Stimulated activated naive CD8-positive, alpha-beta T cell treated with anti-CD3 and anti-CD28 coated beads, Interleukin-15, Interleukin-2, amounts not matched to agents 100 U/mL and 50 U/mL, for 24 hours (primary cell): Measurements from ENCODE around the gene GOLGA6L10.
"Not testable (repeated sequence)": the region's sequence is repeated elsewhere in the genome, so short reads cannot be mapped to it uniquely, and the experiment has no call there.

Experiments used
- ATAC-seq: fragments of 150-1000 bp; cut with Tn5 transposase; one replicate; pipeline ENCODE4 v1.10.0; 2021
- DNase-seq: peaks from one replicate; pipeline ENCODE4 v3.0.0; 2021

The GOLGA6L10 gene

DNA sequence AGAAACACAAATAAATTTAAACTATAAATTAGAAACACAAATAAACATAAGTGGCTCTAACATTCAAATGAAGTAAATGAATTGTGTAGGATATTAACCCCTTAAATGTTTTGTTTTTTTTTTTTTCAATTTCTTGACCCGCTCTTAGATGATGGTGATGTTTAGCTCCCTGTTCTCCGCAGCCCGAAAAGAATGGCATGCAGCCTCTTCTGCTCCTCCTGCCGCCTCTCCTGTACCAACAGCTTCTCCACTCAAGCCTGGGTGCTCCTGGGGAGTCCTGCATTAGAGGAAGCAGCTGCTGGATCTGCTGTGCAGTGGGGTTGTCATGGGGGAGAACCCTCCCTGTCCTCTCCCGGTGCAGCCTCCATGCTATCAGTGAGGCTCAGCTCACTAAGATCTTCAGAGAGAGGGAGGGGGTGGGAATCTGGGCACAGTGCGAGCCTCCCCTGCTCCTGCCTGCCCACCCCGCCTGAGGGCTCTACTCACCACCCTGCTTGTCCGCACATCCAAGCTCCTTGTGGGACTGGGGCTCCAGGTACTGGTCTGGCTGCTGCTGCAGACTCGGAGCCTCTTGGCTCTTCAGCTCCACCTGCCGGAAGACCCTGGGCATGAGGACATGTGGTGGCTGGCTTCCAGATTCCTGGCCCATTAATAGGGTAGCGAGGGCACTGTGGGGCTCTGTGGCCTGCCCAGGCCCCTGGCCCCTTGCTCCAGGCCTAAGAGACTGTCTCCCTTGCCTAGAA lies 6.5 kb downstream of the GOLGA6L10 start:
- ATAC-seq = not testable (repeated sequence)
- peak; percentile 16 for DNase-seq

DNA sequence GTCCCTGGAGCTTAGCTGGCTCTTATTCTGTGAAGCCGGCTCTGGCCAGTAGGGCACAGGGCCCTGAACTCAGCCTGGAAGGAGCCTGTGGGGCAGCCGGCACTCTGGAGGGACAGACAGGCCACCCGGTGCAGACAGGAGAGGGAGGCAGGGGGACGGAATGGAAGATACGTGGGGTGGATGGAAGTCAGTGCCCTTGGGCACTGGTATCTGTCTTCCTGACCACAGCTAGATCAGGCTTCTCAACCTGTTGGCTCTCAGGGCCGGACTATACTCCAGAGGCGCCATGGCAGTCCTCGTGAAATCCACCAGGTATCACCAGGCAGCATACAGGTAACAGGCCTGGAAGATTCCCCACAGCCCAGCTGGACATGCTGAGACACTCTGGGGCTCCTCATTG lies 10.7 kb downstream of the GOLGA6L10 start:
- DNase-seq, ATAC-seq: not testable (repeated sequence)

GRCh38 chr15:82338053-82338452 lies 11.2 kb downstream of the GOLGA6L10 start:
- DNase-seq, ATAC-seq: not testable (repeated sequence)

- ATAC-seq, DNase-seq: not testable (repeated sequence)
These were observed 12.2 kb downstream of the GOLGA6L10 start for GRCh38 chr15:82337051-82337450.

DNA sequence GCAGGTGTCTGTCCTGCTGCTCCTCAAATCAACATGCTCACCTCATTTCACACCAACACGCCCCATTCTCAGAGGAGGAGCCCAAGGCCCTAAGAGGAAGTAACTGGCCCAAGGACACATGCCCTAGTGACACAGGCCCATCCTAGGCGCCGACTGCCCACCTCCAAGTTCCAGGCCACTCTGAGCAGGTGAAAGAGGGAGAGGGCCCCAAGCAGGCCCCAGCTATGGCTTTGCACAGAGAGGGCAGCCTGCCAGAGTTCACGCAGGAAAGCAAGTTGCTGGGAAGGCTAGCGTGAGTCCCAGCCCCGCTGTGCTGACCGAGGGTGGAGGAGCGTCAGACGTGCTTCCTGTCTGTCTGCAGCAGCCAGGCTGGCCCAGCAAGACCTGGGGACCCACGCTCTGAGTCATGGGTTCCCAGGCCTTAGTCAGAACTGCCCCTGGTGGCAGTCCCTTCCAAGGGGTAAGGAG lies 13.1 kb downstream of the GOLGA6L10 start:
- not testable (repeated sequence) for DNase-seq
- ATAC-seq = peak; percentile 44

- ATAC-seq, DNase-seq: not testable (repeated sequence)
These were observed 14.3 kb downstream of the GOLGA6L10 start for GRCh38 chr15:82335006-82335405.

- not testable (repeated sequence) for ATAC-seq, DNase-seq
These were observed 14.7 kb downstream of the GOLGA6L10 start for GRCh38 chr15:82334554-82334932.

DNA sequence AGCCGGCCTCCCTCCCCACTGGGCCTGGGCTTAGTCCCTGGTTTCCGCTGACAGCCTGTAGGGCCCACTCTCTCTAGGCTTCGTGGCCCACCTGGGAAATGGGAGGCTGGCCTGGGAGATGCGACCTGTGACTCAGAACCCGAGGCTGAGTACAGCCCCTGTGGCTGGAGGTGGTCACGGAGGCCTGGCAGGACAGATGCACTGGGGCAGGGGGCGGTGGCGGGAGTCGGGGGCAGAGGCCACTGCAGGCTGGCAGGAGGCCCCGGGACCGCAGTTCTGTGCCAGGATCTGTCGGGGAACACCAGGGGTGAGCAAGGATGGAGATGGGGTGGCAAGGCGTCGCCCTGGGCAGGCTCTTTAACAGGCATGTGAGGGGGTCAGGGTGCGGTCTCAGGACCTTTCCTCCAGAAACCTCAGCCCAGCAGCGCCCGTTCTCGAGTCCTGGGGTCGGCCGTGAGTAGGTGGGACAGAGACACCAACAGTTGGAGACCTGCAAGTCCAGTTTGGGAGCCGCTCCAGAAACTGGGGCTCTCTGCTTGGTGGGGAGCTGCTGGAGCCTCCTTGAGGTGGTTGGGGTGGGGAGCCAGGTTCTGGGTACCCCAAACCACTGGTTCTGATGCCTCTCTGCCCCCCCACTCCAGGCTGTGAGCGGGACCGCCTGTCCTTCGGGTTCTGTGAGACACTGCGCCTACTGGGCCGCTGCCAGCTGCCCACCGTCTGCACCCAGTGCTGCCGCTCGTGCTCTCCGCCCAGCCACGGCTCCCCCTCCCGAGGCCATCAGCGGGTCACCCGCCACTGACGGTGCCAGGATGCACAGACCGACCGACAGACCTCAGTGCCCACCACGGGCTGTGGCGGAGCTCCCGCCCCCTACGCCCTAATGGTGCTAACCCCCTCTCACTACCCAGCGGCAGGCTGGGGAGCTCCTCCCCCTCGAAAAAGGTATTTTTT lies 15.4 kb downstream of the GOLGA6L10 start:
- ATAC-seq, DNase-seq: not testable (repeated sequence)

- DNase-seq, ATAC-seq: not testable (repeated sequence)
These were observed 16.3 kb downstream of the GOLGA6L10 start for GRCh38 chr15:82332711-82333602.

GRCh38 chr15:82331576-82332304 lies 17.5 kb downstream of the GOLGA6L10 start:
- DNase-seq = not testable (repeated sequence)

DNA sequence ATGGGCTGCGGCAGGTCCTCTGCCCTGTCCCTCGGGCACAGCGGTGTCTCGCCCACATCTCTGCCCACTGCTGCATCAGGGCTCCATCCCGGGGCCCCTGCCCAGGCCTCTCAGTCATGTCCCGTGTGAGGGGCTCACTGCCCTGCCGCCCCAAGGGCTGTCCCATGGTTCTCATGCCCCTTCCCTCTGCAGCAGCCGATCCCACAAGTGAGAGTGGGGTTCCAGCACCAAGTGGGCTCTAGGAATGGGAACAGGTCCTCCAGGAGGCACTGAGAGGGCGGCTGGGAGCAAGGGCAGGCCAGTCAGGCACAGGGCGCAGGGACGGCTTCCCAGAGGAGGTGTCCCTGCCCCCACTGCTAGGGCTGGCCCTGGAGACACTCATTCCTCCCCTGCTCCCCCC lies 18.4 kb downstream of the GOLGA6L10 start:
- ATAC-seq, DNase-seq: not testable (repeated sequence)

More at GRCh38 chr15:82331576-82332304, 17.5 kb downstream of the GOLGA6L10 start:
- not testable (repeated sequence) for ATAC-seq

DNA sequence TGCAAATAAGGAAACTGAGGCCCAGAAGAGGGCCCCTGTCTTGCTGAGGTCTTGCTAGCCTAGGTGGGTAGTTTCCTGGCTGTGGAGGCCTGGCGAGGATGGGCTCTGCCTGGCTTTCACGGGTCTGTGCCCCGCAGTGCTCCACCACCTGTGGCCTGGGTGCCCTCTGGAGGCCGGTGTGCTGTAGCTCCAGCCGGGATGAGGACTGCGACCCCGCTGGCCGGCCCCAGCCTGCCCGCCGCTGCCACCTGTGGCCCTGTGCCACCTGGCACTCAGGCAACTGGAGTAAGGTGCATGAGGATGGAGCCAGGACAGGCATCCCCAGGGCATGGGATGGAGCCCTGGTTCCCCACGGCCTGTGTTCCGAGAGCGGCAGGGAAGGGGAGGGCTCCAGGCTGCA lies 20.2 kb downstream of the GOLGA6L10 start:
- ATAC-seq, DNase-seq: not testable (repeated sequence)

GRCh38 chr15:82327372-82327771 lies 21.9 kb downstream of the GOLGA6L10 start:
- ATAC-seq, DNase-seq: not testable (repeated sequence)

- not testable (repeated sequence) for ATAC-seq, DNase-seq
These were observed 22.4 kb downstream of the GOLGA6L10 start for GRCh38 chr15:82326896-82327295.

GRCh38 chr15:82325646-82326045 lies 23.6 kb downstream of the GOLGA6L10 start:
- ATAC-seq, DNase-seq: not testable (repeated sequence)

- ATAC-seq, DNase-seq: not testable (repeated sequence)
These were observed 24.4 kb downstream of the GOLGA6L10 start for GRCh38 chr15:82324831-82325230.

DNA sequence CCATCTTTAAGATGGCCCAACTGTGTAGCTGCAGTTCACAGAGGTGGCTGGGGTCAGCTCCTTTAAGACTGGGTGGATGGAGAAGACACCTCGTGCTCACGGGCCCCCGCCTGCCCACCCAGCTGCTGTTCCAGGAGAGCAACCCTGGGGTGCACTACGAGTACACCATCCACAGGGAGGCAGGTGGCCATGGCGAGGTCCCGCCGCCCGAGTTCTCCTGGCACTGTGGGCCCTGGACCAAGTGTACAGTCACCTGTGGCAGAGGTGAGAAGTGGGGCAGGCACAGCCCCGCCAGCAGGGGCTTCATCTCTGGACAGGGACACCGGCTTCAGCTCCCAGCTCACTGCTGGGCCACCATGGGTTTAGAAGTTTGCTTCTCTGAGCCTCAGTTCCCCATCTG lies 26.8 kb downstream of the GOLGA6L10 start:
- not testable (repeated sequence) for ATAC-seq, DNase-seq

DNA sequence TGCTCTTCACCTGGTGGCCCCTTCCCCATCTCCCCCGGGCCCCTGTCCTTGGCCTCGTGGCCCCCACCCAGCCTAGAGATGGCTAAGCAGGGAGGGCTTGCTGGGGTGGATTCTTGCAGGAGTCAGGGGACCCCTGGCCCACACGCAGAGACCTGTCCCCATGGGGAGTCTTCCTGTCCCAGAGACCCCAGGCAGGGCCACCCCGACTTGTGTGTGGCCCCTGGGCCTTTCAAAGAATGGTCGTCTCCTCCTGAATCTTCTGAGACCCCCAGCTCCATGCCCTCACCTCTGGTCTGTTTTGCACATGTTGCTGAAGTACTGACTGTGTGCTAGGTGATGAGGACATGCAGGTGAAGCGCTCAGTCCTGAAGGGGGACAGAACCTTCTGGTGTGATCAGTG lies 28.4 kb downstream of the GOLGA6L10 start:
- not testable (repeated sequence) for DNase-seq, ATAC-seq

DNA sequence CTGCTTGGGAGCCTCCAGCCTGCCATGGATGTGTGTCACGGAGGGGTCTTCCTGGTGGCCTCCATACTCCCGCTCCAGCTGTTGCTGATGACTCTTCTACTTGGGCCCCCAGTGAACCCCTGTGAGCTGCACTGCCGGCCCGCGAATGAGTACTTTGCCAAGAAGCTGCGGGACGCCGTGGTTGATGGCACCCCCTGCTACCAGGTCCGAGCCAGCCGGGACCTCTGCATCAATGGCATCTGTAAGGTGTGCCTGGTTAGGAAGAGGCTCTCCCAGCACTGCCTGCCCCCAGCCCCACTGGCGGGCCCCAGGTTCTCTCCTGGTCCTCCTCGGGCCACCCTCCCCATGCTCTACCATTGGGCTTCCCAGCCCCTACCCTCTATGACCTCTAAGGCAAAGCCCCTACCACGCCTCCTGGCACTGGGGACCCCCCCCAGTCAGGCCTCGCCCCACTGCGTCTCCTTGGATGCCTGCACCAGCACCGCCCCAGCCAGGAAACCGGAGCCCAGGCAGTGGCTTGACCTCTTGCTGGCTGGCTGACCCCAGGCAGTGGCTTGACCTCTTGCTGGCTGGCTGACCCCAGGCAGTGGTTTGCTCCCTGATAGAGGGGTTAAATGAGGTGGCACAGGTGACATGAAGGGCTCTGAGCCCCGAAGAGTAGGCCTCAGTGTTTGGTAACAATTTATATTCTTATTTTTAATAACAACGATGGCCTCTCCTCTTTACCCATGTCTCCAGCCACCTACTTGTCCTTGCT lies 29.6 kb downstream of the GOLGA6L10 start:
- not testable (repeated sequence) for ATAC-seq, DNase-seq

- not testable (repeated sequence) for ATAC-seq, DNase-seq
These were observed 31.0 kb downstream of the GOLGA6L10 start for GRCh38 chr15:82318281-82318680.
